ENCODE results near the gene PTPRD.

DNA sequence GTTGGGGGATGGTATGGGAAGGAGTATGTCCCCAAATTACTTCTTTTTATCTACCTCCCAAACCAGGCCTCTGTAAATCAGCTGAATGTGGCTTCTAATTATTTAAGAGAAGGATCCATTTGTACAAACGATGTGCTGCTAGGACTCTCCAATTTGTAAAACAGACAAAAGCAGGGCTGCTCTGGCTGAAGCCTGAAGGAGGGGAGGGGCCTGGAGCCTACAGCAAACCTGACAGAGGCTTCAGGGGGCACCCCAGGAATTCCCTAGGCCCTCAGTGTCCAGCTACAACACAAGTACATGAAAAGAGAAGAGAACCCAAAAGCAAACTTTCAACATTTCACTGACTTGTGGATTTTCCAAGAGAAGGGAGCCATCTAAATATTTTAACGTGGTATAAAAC, 1873.9 kb downstream of the PTPRD start:
- TF ChIP-seq, protein P1, sequence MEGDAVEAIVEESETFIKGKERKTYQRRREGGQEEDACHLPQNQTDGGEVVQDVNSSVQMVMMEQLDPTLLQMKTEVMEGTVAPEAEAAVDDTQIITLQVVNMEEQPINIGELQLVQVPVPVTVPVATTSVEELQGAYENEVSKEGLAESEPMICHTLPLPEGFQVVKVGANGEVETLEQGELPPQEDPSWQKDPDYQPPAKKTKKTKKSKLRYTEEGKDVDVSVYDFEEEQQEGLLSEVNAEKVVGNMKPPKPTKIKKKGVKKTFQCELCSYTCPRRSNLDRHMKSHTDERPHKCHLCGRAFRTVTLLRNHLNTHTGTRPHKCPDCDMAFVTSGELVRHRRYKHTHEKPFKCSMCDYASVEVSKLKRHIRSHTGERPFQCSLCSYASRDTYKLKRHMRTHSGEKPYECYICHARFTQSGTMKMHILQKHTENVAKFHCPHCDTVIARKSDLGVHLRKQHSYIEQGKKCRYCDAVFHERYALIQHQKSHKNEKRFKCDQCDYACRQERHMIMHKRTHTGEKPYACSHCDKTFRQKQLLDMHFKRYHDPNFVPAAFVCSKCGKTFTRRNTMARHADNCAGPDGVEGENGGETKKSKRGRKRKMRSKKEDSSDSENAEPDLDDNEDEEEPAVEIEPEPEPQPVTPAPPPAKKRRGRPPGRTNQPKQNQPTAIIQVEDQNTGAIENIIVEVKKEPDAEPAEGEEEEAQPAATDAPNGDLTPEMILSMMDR (IDR thresholded peaks at IDR 0.05; ENCODE audit: insufficient read depth, low read length, poor library complexity, severe bottlenecking): no peak
- TF ChIP-seq EZH2phosphoT487 (conservative IDR thresholded peaks at IDR 0.05; ENCODE audit: low read length): no peak
